Endodermal cell (in vitro differentiated cells): Measurements from ENCODE around the gene SRCAP. TPM values are rescaled to one million over a fixed set of nuclear protein-coding genes. Genes with fewer than 3 reads are reported as not detected.

Experiments used
- DNase-seq: peaks from one replicate; pipeline ENCODE4 v3.0.0-alpha.2; 2017
- H3K27ac ChIP-seq: 2 replicates; pipeline ENCODE4 v1.5.1; 2013; ENCODE audit warnings: mild to moderate bottlenecking, low read depth, low read length, moderate library complexity
- H3K27me3 ChIP-seq: 2 replicates; pipeline ENCODE4 v1.6.1; 2013; ENCODE audit warnings: mild to moderate bottlenecking, low read length, moderate library complexity; ENCODE audit not compliant: insufficient read depth, control insufficient read depth, poor library complexity, severe bottlenecking
- H3K36me3 ChIP-seq: 2 replicates; pipeline ENCODE4 v1.7.0; 2013; ENCODE audit warnings: mild to moderate bottlenecking, low read length, moderate library complexity; ENCODE audit not compliant: control insufficient read depth, insufficient read depth
- H3K4me1 ChIP-seq: one replicate; pipeline ENCODE4 v1.7.0; 2013; ENCODE audit warnings: low read length; ENCODE audit not compliant: control insufficient read depth, insufficient read depth
- H3K4me3 ChIP-seq: 2 replicates; pipeline ENCODE4 v1.5.1; 2013; ENCODE audit warnings: mild to moderate bottlenecking, low read length, moderate library complexity
- H3K9ac ChIP-seq: 2 replicates; pipeline ENCODE4 v1.6.1; 2013; ENCODE audit warnings: mild to moderate bottlenecking, low read length, moderate library complexity; ENCODE audit not compliant: poor library complexity, severe bottlenecking; ENCODE audit errors: extremely low read depth
- H3K9me3 ChIP-seq: 2 replicates; pipeline ENCODE4 v1.6.1; 2013; ENCODE audit warnings: mild to moderate bottlenecking, low read length, moderate library complexity; ENCODE audit not compliant: control insufficient read depth
- H3K27ac Mint-ChIP-seq: 2 replicates; pipeline ENCODE4 v1.8.0; 2020; ENCODE audit warnings: mixed read lengths
- H3K27me3 Mint-ChIP-seq: 2 replicates; pipeline ENCODE4 v1.8.0; 2021; ENCODE audit warnings: mild to moderate bottlenecking, mixed read lengths; ENCODE audit not compliant: insufficient read depth
- H3K36me3 Mint-ChIP-seq: 2 replicates; pipeline ENCODE4 v1.8.0; 2020; ENCODE audit warnings: low read depth, mixed read lengths
- H3K4me1 Mint-ChIP-seq: 2 replicates; pipeline ENCODE4 v1.8.0; 2020; ENCODE audit warnings: mixed read lengths
- H3K4me3 Mint-ChIP-seq: 2 replicates; pipeline ENCODE4 v1.8.0; 2020; ENCODE audit warnings: mild to moderate bottlenecking, moderate library complexity, mixed read lengths
- H3K9me3 Mint-ChIP-seq: 2 replicates; pipeline ENCODE4 v1.8.0; 2020; ENCODE audit warnings: mild to moderate bottlenecking, mixed read lengths
- WGBS, 2 experiments: methylation state at CpG; one replicate each; pipeline versions ENCODE4 v1.1.5 to v1.1.7; 2013; ENCODE audit warnings: missing lambda C conversion rate in 2 of 2, mixed read lengths in 1 of 2; ENCODE audit not compliant: insufficient coverage in 1 of 2, insufficient read length in 1 of 2; 5-methylcytosine and 5-hydroxymethylcytosine counted together
- total RNA-seq, 2 donors: library from RNA; stranded (reverse); fragmentation: NEBNext Ultra II Directional in 1 of 2; extraction: Animal tissue kit (Norgen Biotek cat#: 25700) in 1 of 2; gene quantifications; 2 replicates in 1 of 2; 3 replicates in 1 of 2; pipeline ENCODE4 v1.2.1, GENCODE V29; 2021
- TF ChIP-seq, protein P1 (sequence below): fragments of 200-600 bp; sonication (generic); conservative IDR thresholded peaks from 2 replicates; pipeline ENCODE4 v1.5.0; 2021; ENCODE audit warnings: antibody characterized with exemption, mild to moderate bottlenecking

The SRCAP gene
- total RNA-seq, 2 donors from 2014 or later: 57.7 to 66.9 TPM

DNA sequence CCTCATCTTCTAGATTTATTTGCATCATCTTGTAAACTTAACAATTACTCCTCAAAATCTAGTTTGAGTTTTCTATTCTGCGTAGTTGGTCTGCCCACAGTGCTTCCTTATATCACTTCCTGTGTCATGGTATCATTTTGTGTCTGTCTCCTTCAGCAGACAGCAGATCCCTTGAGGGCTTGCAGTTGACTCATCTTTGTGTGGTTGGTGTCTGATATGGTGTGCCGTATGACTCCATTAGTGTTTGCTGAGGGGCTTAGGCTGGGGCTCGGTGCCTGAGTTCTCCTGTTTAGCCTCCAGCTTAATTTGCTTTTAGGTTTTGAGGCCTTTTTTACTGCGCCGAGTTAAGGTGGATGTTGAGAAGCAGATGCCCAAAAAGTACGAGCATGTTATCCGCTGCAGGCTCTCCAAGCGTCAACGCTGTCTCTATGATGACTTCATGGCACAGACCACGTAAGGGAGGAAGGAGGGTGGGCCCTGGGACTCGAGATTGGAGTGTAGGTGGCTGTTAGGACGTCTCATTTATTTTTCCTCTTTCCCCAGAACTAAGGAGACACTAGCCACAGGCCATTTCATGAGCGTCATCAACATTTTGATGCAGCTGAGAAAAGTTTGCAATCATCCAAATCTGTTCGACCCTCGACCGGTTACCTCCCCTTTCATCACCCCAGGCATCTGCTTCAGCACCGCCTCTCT lies 16.9 kb downstream of the SRCAP start:
- Histone ChIP-seq H3K27ac (no peak overlapping the region), H3K4me3 (no peak overlapping the region), H3K27me3 (no peaks in the 10 kb centered on the region), H3K4me1 (no peaks in the 10 kb centered on the region), H3K36me3 (peaks cover 87% of the 10 kb centered on the region), H3K9ac (no peak overlapping the region), H3K9me3 (no peaks in the 10 kb centered on the region)
- Mint-ChIP-seq H3K4me1 (no peaks in the 10 kb centered on the region), H3K4me3 (no peak overlapping the region), H3K9me3 (no peaks in the 10 kb centered on the region), H3K27ac (no peak overlapping the region), H3K36me3 (peaks cover 79% of the 10 kb centered on the region), H3K27me3 (no peaks in the 10 kb centered on the region)
- DNase-seq: no peak
- TF ChIP-seq, protein P1, sequence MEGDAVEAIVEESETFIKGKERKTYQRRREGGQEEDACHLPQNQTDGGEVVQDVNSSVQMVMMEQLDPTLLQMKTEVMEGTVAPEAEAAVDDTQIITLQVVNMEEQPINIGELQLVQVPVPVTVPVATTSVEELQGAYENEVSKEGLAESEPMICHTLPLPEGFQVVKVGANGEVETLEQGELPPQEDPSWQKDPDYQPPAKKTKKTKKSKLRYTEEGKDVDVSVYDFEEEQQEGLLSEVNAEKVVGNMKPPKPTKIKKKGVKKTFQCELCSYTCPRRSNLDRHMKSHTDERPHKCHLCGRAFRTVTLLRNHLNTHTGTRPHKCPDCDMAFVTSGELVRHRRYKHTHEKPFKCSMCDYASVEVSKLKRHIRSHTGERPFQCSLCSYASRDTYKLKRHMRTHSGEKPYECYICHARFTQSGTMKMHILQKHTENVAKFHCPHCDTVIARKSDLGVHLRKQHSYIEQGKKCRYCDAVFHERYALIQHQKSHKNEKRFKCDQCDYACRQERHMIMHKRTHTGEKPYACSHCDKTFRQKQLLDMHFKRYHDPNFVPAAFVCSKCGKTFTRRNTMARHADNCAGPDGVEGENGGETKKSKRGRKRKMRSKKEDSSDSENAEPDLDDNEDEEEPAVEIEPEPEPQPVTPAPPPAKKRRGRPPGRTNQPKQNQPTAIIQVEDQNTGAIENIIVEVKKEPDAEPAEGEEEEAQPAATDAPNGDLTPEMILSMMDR: no peak
- WGBS, 2 experiments: 94 to 95% methylated on average over 14 to 17 of the region's 17 CpGs

DNA sequence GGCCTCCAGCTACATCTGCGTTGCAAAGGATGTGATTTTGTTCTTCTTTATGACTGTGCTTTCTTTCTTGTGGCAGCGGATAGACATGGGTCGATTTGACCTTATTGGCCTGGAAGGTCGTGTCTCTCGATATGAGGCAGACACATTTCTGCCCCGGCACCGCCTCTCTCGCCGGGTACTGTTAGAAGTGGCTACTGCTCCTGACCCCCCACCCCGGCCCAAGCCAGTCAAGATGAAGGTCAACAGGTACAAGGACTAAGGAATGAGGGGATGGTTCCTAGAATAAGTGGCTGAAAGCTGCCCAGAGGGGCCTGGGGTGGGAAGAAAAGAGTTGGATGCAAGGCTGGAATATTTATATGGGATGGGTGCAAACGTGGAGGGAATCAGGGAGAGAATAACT lies 21.1 kb downstream of the SRCAP start:
- TF ChIP-seq, protein P1: no peak
- Histone ChIP-seq H3K4me1 (no peaks in the 10 kb centered on the region), H3K9me3 (no peaks in the 10 kb centered on the region), H3K27ac (no peak overlapping the region), H3K27me3 (no peaks in the 10 kb centered on the region), H3K36me3 (peaks cover 93% of the 10 kb centered on the region), H3K9ac (no peak overlapping the region), H3K4me3 (no peak overlapping the region)
- no peak overlapping the region for H3K4me3 Mint-ChIP-seq
- peaks cover 87% of the 10 kb centered on the region for H3K36me3 Mint-ChIP-seq
- no peak for DNase-seq
- no peaks in the 10 kb centered on the region for H3K9me3 Mint-ChIP-seq
- H3K27ac Mint-ChIP-seq: no peak overlapping the region
- no peaks in the 10 kb centered on the region for H3K4me1 Mint-ChIP-seq
- WGBS, 2 experiments: 94 to 99% methylated on average over 11 of the region's 11 CpGs
- no peaks in the 10 kb centered on the region for H3K27me3 Mint-ChIP-seq

DNA sequence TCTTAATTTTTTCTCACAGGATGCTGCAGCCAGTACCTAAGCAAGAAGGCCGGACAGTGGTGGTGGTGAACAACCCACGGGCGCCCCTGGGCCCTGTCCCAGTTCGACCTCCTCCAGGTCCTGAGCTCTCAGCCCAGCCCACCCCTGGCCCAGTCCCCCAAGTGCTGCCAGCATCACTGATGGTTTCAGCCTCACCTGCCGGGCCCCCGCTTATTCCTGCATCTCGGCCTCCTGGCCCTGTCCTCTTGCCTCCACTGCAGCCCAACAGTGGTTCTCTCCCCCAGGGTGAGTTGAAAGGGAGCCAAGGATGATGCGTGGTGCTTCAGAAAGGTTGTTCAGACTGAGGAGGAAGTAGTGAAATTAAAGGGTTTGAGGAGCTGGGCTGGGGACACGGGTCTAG lies 21.7 kb downstream of the SRCAP start:
- no peaks in the 10 kb centered on the region for H3K27me3 ChIP-seq
- H3K27ac ChIP-seq: no peak overlapping the region
- H3K9me3 ChIP-seq: no peaks in the 10 kb centered on the region
- no peak overlapping the region for H3K27ac Mint-ChIP-seq
- peaks cover 89% of the 10 kb centered on the region for H3K36me3 Mint-ChIP-seq
- H3K27me3 Mint-ChIP-seq: no peaks in the 10 kb centered on the region
- H3K36me3 ChIP-seq: peaks cover 95% of the 10 kb centered on the region
- H3K4me1 ChIP-seq: no peaks in the 10 kb centered on the region
- H3K4me1 Mint-ChIP-seq: no peaks in the 10 kb centered on the region
- TF ChIP-seq, protein P1: no peak
- no peak overlapping the region for H3K4me3 Mint-ChIP-seq
- H3K4me3 ChIP-seq: no peak overlapping the region
- 91 to 100% methylated on average over 4 to 8 of the region's 9 CpGs for WGBS, 2 experiments
- no peak overlapping the region for H3K9ac ChIP-seq
- no peak for DNase-seq
- H3K9me3 Mint-ChIP-seq: no peaks in the 10 kb centered on the region
